ENCODE results near the gene PCP4. TPM values are rescaled to one million over a fixed set of nuclear protein-coding genes. Genes with fewer than 3 reads are reported as not detected.

Gene PCP4
- total and polyA plus RNA-seq, 9 of the 15 experiments (the other 6 are each of a cell fraction or from before 2014, with no cell fraction given): not detected

DNA sequence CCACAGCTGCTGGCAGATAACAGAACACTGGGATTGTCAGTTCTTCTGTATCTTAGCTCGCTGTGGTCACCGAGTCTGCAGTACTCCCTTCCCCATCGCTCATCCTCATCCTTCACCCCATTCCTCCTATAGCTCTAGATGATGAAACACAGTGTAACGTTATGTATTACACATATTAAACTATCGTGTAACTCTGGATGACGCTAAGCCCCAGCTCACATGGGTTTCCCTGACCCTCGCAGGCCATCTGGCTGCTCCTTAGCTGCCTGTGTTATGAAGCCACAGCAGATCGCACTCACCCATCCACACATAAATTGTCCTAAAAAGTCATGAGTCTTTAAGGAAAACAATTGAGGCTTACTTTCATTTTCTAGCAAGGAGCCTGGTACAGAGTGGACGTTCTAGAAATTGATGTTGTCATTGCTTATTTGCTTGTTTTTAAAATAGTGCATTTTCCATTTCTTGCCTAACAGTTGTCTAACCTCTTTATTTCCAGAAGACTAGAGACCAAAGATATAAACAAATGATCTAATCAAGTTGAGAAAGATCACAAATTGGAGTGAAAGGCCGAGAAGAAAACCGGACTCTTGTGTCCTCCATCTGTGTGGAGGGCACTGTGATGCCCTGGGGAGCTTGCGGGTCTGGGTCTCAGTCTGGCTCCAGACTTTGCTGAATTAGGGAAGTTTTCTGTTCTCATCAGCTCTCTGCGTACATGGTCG lies 24.3 kb upstream of the PCP4 start (continued):
- TF ChIP-seq, protein P1, sequence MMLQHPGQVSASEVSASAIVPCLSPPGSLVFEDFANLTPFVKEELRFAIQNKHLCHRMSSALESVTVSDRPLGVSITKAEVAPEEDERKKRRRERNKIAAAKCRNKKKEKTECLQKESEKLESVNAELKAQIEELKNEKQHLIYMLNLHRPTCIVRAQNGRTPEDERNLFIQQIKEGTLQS (IDR thresholded peaks at IDR 0.05): peak; percentile 76
- TF ChIP-seq, protein P1 (CRISPR knock-in tag; conservative IDR thresholded peaks at IDR 0.05): no peak
- TF ChIP-seq FOSL1 (tag; conservative IDR thresholded peaks at IDR 0.05) (no peak), MAFK (IDR thresholded peaks at IDR 0.05; ENCODE audit: low read length) (no peak), ZKSCAN8 (CRISPR knock-in tag; IDR thresholded peaks at IDR 0.05) (peak; percentile 42; the same call in 1 of the 2 replicates), CREBBP (IDR thresholded peaks at IDR 0.05; ENCODE audit: low read depth, low read length) (no peak), ZNF121 (CRISPR knock-in tag; conservative IDR thresholded peaks at IDR 0.05) (no peak), MED1 (CRISPR knock-in tag; IDR thresholded peaks at IDR 0.05; ENCODE audit: borderline replicate concordance) (no peak), ZBTB8A (IDR thresholded peaks at IDR 0.05; ENCODE audit: partially characterized antibody) (no peak), NFYB (IDR thresholded peaks at IDR 0.05; ENCODE audit: extremely low read depth, insufficient read length) (no peak)
- TF ChIP-seq, protein P2, sequence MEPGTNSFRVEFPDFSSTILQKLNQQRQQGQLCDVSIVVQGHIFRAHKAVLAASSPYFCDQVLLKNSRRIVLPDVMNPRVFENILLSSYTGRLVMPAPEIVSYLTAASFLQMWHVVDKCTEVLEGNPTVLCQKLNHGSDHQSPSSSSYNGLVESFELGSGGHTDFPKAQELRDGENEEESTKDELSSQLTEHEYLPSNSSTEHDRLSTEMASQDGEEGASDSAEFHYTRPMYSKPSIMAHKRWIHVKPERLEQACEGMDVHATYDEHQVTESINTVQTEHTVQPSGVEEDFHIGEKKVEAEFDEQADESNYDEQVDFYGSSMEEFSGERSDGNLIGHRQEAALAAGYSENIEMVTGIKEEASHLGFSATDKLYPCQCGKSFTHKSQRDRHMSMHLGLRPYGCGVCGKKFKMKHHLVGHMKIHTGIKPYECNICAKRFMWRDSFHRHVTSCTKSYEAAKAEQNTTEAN (CRISPR knock-in tag; IDR thresholded peaks at IDR 0.05): no peak
- TF ChIP-seq, protein P3, sequence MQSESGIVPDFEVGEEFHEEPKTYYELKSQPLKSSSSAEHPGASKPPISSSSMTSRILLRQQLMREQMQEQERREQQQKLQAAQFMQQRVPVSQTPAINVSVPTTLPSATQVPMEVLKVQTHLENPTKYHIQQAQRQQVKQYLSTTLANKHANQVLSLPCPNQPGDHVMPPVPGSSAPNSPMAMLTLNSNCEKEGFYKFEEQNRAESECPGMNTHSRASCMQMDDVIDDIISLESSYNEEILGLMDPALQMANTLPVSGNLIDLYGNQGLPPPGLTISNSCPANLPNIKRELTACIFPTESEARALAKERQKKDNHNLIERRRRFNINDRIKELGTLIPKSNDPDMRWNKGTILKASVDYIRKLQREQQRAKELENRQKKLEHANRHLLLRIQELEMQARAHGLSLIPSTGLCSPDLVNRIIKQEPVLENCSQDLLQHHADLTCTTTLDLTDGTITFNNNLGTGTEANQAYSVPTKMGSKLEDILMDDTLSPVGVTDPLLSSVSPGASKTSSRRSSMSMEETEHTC (IDR thresholded peaks at IDR 0.05): no peak
- TF ChIP-seq, protein P4, sequence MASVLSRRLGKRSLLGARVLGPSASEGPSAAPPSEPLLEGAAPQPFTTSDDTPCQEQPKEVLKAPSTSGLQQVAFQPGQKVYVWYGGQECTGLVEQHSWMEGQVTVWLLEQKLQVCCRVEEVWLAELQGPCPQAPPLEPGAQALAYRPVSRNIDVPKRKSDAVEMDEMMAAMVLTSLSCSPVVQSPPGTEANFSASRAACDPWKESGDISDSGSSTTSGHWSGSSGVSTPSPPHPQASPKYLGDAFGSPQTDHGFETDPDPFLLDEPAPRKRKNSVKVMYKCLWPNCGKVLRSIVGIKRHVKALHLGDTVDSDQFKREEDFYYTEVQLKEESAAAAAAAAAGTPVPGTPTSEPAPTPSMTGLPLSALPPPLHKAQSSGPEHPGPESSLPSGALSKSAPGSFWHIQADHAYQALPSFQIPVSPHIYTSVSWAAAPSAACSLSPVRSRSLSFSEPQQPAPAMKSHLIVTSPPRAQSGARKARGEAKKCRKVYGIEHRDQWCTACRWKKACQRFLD (CRISPR knock-in tag; IDR thresholded peaks at IDR 0.05): peak; percentile 33; the same call in 1 of the 2 replicates
- TF ChIP-seq, protein P5, sequence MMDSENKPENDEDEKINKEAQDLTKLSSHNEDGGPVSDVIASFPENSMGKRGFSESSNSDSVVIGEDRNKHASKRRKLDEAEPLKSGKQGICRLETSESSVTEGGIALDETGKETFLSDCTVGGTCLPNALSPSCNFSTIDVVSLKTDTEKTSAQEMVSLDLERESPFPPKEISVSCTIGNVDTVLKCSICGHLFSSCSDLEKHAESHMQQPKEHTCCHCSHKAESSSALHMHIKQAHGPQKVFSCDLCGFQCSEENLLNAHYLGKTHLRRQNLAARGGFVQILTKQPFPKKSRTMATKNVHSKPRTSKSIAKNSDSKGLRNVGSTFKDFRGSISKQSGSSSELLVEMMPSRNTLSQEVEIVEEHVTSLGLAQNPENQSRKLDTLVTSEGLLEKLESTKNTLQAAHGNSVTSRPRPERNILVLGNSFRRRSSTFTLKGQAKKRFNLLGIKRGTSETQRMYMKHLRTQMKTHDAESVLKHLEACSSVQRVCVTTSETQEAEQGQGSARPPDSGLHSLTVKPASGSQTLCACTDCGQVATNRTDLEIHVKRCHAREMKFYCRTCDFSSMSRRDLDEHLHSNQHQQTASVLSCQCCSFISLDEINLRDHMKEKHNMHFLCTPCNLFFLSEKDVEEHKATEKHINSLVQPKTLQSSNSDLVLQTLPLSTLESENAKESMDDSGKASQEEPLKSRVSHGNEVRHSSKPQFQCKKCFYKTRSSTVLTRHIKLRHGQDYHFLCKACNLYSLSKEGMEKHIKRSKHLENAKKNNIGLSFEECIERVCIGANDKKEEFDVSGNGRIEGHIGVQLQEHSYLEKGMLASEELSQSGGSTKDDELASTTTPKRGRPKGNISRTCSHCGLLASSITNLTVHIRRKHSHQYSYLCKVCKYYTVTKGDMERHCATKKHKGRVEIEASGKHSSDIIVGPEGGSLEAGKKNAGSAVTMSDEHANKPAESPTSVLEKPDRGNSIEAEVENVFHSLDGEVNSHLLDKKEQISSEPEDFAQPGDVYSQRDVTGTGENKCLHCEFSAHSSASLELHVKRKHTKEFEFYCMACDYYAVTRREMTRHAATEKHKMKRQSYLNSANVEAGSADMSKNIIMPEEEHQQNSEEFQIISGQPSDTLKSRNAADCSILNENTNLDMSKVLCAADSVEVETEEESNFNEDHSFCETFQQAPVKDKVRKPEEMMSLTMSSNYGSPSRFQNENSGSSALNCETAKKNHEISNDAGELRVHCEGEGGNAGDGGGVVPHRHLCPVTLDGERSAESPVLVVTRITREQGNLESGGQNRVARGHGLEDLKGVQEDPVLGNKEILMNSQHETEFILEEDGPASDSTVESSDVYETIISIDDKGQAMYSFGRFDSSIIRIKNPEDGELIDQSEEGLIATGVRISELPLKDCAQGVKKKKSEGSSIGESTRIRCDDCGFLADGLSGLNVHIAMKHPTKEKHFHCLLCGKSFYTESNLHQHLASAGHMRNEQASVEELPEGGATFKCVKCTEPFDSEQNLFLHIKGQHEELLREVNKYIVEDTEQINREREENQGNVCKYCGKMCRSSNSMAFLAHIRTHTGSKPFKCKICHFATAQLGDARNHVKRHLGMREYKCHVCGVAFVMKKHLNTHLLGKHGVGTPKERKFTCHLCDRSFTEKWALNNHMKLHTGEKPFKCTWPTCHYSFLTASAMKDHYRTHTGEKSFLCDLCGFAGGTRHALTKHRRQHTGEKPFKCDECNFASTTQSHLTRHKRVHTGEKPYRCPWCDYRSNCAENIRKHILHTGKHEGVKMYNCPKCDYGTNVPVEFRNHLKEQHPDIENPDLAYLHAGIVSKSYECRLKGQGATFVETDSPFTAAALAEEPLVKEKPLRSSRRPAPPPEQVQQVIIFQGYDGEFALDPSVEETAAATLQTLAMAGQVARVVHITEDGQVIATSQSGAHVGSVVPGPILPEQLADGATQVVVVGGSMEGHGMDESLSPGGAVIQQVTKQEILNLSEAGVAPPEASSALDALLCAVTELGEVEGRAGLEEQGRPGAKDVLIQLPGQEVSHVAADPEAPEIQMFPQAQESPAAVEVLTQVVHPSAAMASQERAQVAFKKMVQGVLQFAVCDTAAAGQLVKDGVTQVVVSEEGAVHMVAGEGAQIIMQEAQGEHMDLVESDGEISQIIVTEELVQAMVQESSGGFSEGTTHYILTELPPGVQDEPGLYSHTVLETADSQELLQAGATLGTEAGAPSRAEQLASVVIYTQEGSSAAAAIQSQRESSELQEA (IDR thresholded peaks at IDR 0.05; ENCODE audit: low read depth): no peak

Measured in K562 (cell line).